UCSD-AML1 (cell line): ENCODE data around the gene MIGA2.

Source experiments
- DNase-seq: peaks from one replicate; lab custom pipeline; 2025; ENCODE audit not compliant: unreplicated experiment; lab: John Stamatoyannopoulos, UW

The MIGA2 gene

GRCh38 chr9:129036923-129037766 lies 719 bp downstream of the MIGA2 start:
- no peak for DNase-seq

GRCh38 chr9:129037767-129038098 lies 1.3 kb downstream of the MIGA2 start:
- no peak for DNase-seq

- DNase-seq: no peak
These were observed 1.9 kb downstream of the MIGA2 start for GRCh38 chr9:129038109-129038852.

GRCh38 chr9:129040113-129040643 lies 3.8 kb downstream of the MIGA2 start:
- DNase-seq: no peak

GRCh38 chr9:129042016-129042415 lies 5.6 kb downstream of the MIGA2 start:
- no peak for DNase-seq

- DNase-seq: no peak
These were observed 16.2 kb downstream of the MIGA2 start for GRCh38 chr9:129052592-129052991.

GRCh38 chr9:129053020-129053419 lies 16.6 kb downstream of the MIGA2 start:
- no peak for DNase-seq

- no peak for DNase-seq
These were observed 17.9 kb downstream of the MIGA2 start for GRCh38 chr9:129054163-129054851.

GRCh38 chr9:129058965-129059795 lies 22.8 kb downstream of the MIGA2 start:
- no peak for DNase-seq

GRCh38 chr9:129059796-129060785 lies 23.7 kb downstream of the MIGA2 start:
- no peak for DNase-seq

GRCh38 chr9:129060991-129061390 lies 24.6 kb downstream of the MIGA2 start:
- DNase-seq: no peak

GRCh38 chr9:129063061-129063460 lies 26.6 kb downstream of the MIGA2 start:
- DNase-seq: no peak

GRCh38 chr9:129064499-129064908 lies 28.1 kb downstream of the MIGA2 start:
- DNase-seq: no peak

GRCh38 chr9:129068110-129068509 lies 31.7 kb downstream of the MIGA2 start:
- DNase-seq: no peak

- peak; percentile 93 for DNase-seq
These were observed 32.8 kb downstream of the MIGA2 start for GRCh38 chr9:129068990-129069861.

GRCh38 chr9:129069862-129070641 lies 33.6 kb downstream of the MIGA2 start:
- no peak for DNase-seq

GRCh38 chr9:129070696-129071525 lies 34.5 kb downstream of the MIGA2 start:
- no peak for DNase-seq
